ENCODE measurements around the gene ENO1. TPM values are rescaled to one million over a fixed set of nuclear protein-coding genes. Genes with fewer than 3 reads are reported as not detected.

The ENO1 gene
- total RNA-seq, 1 donor from 2014 or later, result 1,154 TPM

DNA sequence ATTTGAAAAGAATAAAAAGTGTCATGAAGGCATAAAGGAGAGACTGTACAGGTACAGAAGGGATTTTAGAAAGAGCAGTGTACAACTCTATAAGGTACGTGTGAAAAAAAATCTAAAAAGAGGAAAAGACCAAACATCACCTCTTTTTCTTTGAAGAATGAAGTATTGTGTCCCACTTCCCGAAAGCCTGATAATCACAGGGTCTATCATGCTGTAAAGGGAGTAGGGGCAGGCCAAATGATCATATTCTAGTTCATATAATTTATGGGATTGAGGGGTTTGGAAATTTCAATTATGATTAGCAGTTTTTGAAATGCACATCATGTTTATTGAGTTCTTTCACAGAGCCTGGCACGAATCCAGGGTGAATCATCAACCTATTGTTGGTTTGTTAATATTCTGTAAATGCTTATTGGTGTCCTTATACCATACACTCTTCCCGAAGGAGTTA lies 60.1 kb downstream of the ENO1 start:
- Mint-ChIP-seq H3K4me1 (ENCODE audit: low read depth) (peaks cover 62% of the 10 kb centered on the region), H3K9me3 (ENCODE audit: low read depth) (no peaks in the 10 kb centered on the region), H3K36me3 (ENCODE audit: low read depth) (no peaks in the 10 kb centered on the region), H3K27me3 (ENCODE audit: low read depth) (no peaks in the 10 kb centered on the region), H3K4me3 (ENCODE audit: unreplicated experiment) (peak overlapping the region; percentile 86), H3K27ac (ENCODE audit: unreplicated experiment) (peak overlapping the region; percentile 95)
- no peak for DNase-seq (ENCODE audit: low spot score)
- TF ChIP-seq, protein P1, sequence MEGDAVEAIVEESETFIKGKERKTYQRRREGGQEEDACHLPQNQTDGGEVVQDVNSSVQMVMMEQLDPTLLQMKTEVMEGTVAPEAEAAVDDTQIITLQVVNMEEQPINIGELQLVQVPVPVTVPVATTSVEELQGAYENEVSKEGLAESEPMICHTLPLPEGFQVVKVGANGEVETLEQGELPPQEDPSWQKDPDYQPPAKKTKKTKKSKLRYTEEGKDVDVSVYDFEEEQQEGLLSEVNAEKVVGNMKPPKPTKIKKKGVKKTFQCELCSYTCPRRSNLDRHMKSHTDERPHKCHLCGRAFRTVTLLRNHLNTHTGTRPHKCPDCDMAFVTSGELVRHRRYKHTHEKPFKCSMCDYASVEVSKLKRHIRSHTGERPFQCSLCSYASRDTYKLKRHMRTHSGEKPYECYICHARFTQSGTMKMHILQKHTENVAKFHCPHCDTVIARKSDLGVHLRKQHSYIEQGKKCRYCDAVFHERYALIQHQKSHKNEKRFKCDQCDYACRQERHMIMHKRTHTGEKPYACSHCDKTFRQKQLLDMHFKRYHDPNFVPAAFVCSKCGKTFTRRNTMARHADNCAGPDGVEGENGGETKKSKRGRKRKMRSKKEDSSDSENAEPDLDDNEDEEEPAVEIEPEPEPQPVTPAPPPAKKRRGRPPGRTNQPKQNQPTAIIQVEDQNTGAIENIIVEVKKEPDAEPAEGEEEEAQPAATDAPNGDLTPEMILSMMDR (IDR thresholded peaks at IDR 0.05), result no peak

DNA sequence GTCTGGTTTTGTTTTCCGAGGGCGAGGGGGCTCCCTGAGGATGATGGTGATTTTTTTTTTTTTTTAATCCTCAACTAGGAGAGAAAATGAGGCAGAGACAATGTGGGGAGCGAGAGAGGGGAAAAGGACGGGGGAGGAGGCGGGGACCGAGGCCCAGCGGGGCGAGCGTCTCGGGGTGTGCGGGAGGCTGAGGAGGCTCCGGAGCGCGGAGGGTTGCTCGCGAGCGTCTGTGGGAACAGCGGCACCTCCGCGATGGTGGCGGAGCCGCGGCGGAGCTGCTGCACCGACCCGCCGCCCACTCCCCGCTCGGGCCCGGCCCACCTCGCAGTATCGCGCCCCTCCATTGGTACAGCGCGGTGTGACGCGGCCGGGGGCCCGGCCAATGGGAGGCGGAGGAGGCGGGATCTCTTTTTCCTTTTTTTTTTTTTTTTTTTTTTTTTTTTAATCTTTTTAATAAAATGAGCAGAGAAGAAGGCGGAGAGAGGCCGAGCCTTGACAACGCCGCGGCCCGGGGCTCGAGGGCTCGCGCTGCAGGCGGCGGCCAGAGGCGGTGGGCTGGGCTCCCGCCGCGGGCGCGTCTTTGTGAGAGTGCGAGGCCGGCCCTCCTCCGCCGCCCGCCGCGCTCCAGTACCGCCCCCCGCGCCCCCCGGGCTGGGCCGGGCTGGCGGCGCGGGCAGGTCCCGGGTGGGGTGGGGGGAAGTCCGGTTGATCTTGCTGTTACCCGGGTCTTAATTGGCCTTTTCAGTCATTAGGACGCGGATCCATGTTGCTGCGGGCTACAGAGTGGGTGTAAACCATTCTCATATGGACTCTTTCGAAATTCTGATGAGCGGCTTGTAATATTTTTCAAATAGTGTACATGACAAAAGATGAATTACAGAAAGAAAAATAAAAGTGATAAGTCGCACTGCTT lies 60.8 kb downstream of the ENO1 start, which contains the start of gene RERE:
Gene RERE (minus strand): TSS at position 229 of the 913 bp plus-strand sequence.
- peaks cover 62% of the 10 kb centered on the region for H3K4me1 Mint-ChIP-seq (ENCODE audit: low read depth)
- DNase-seq (ENCODE audit: low spot score), result peak; percentile 96
- no peaks in the 10 kb centered on the region for H3K9me3 Mint-ChIP-seq (ENCODE audit: low read depth)
- no peaks in the 10 kb centered on the region for H3K27me3 Mint-ChIP-seq (ENCODE audit: low read depth)
- no peaks in the 10 kb centered on the region for H3K36me3 Mint-ChIP-seq (ENCODE audit: low read depth)
- H3K4me3 Mint-ChIP-seq (ENCODE audit: unreplicated experiment), result peak within 1 kb of the TSS; percentile 93
- H3K27ac Mint-ChIP-seq (ENCODE audit: unreplicated experiment), result peak within 1 kb of the TSS; percentile 97
- TF ChIP-seq, protein P1 (IDR thresholded peaks at IDR 0.05), result peak; percentile 37

DNA sequence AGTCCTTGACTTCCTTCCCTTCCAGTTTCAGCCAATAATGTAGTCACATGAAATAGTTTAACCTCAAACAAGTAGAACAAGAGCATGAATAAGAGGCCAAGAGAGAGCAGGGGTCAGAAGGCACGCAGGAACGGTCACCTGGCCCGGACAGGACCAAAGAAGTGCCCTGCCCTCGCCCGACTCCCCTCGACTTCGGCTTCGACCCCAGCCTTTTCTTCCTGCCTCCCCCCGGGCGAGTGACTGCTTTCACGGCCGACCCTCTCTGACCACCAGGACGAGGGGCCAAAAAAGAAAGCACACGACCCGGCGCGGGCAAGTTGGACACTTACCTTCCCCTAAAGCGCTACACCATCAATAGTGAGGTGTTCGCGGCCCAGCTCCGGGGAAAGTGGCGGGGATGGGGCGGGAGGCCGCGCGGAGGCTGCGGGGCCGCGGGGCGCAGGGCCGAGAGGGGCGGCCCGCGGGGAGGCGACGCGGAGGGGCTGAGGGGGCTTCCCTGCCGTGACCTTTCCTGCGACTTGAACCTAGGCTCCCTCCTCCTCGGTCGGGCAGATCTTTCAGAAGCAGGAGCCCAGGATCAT lies 61.6 kb downstream of the ENO1 start:
- no peaks in the 10 kb centered on the region for H3K27me3 Mint-ChIP-seq (ENCODE audit: low read depth)

DNA sequence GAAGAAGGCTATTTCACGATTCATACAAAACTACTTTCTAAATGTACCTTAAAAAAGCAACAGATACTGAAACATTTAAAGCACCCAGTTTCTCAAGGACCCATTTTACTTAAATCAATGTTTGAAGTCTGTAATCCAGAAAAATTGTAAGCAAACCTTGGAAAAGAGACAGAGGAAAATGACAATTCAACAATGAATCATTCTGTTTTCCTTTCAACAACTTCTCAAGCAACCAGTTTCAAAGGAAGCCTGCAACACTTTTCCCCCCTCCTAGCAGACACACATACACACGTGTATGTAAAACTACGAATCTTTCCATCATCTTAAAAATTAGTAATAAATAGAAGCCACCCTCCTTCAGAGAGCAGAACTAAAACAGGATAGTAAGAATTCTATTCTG lies 62.2 kb downstream of the ENO1 start:
- peaks cover 60% of the 10 kb centered on the region for H3K4me1 Mint-ChIP-seq (ENCODE audit: low read depth)
- TF ChIP-seq, protein P1 (IDR thresholded peaks at IDR 0.05), result no peak
- peak overlapping the region; percentile 93 for H3K4me3 Mint-ChIP-seq (ENCODE audit: unreplicated experiment)
- DNase-seq (ENCODE audit: low spot score), result no peak
- no peaks in the 10 kb centered on the region for H3K27me3 Mint-ChIP-seq (ENCODE audit: low read depth)
- H3K27ac Mint-ChIP-seq (ENCODE audit: unreplicated experiment), result peak overlapping the region; percentile 87
- H3K9me3 Mint-ChIP-seq (ENCODE audit: low read depth), result no peaks in the 10 kb centered on the region
- H3K36me3 Mint-ChIP-seq (ENCODE audit: low read depth), result no peaks in the 10 kb centered on the region

More for the DNA sequence above, 61.6 kb downstream of the ENO1 start:
- Mint-ChIP-seq H3K4me1 (ENCODE audit: low read depth) (peaks cover 59% of the 10 kb centered on the region), H3K4me3 (ENCODE audit: unreplicated experiment) (peak overlapping the region; percentile 93), H3K36me3 (ENCODE audit: low read depth) (no peaks in the 10 kb centered on the region), H3K27ac (ENCODE audit: unreplicated experiment) (peak overlapping the region; percentile 97), H3K9me3 (ENCODE audit: low read depth) (no peaks in the 10 kb centered on the region)
- DNase-seq (ENCODE audit: low spot score), result no peak
- TF ChIP-seq, protein P1 (IDR thresholded peaks at IDR 0.05), result no peak

DNA sequence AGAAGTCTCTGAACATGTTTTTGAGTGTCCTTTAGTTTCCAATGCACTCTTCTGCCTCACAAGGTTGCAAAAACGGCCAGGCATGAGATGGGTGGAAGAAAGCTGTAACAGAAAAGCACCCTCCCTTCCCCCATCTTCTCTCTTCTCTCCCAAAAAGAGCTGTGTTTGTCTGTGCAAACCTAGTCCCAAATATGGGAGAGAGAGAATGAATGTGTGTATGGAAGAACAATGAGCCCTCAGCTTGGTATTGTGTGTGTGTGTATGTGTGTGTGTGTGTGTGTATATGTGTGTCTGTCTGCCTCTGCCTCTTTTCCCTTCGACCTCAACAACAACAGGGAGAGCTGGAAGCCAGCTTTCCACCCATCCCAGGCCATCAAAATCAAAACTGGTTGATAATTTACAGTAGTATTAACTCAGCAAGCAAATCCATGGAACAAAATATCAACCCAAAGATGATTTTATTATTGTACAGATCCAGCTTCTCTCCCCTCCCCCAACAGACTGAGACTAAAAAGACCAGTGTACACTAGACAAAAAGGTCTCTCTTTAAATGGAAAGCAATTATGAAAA lies 62.8 kb downstream of the ENO1 start:
- peak overlapping the region; percentile 93 for H3K4me3 Mint-ChIP-seq (ENCODE audit: unreplicated experiment)
- H3K9me3 Mint-ChIP-seq (ENCODE audit: low read depth), result no peaks in the 10 kb centered on the region
- TF ChIP-seq, protein P1 (IDR thresholded peaks at IDR 0.05), result no peak
- peaks cover 59% of the 10 kb centered on the region for H3K4me1 Mint-ChIP-seq (ENCODE audit: low read depth)
- no peaks in the 10 kb centered on the region for H3K27me3 Mint-ChIP-seq (ENCODE audit: low read depth)
- H3K36me3 Mint-ChIP-seq (ENCODE audit: low read depth), result no peaks in the 10 kb centered on the region
- no peak for DNase-seq (ENCODE audit: low spot score)
- H3K27ac Mint-ChIP-seq (ENCODE audit: unreplicated experiment), result peak overlapping the region; percentile 87
